AG09319 (cell line): ENCODE data around the gene B4GALT2.

ENCODE experiments used
- DNase-seq: peaks from one replicate; pipeline ENCODE4 v3.0.0-alpha.2; 2010; ENCODE audit warnings: low read depth; ENCODE audit errors: extremely low read depth
- CTCF ChIP-seq: IDR thresholded peaks from 2 replicates; pipeline ENCODE4 v1.5.1; 2011; ENCODE audit warnings: low read depth, mild to moderate bottlenecking, inconsistent platforms, low read length, moderate library complexity

The B4GALT2 gene

GRCh38 chr1:43994794-43995790 lies 16.1 kb downstream of the B4GALT2 start:
- DNase-seq, result no peak
- peak; percentile 38 for TF ChIP-seq CTCF

DNA sequence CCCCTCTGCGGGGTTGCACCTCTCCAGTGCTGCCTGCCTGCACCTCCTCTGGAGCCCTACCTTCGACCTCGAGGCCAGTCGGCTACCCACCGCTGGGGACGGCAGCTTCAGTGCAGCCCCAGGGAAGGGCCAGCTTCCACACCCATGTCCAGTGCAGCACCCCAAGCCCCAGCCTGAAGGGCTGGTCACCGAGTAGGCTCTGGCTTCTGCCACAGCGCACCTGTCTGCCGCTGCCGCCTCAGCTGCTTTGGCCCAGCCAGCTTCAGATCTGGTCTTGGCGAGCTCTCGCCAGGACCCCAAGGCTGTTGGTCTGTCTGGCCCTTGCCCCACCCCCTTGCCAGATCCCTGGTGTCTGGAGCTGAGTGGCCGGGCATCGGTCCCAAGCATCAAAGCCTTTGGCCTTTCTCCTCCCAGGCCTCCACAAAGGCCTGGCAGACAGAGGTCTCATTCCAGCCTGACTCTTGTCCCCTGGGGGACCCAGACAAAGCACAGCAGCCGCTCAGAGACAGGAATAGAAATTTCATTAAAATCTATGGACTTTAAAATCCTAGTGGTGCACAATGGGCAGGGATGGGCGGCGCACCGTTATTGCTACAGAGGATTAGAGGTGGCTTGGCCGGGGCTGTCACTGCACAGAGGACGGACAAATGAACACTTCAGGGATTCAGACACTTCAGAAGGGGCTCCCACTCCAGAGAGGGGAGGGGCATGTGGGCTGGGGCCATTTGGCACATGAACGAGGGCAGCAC lies 17.1 kb downstream of the B4GALT2 start:
- TF ChIP-seq CTCF, result no peak
- no peak for DNase-seq

DNA sequence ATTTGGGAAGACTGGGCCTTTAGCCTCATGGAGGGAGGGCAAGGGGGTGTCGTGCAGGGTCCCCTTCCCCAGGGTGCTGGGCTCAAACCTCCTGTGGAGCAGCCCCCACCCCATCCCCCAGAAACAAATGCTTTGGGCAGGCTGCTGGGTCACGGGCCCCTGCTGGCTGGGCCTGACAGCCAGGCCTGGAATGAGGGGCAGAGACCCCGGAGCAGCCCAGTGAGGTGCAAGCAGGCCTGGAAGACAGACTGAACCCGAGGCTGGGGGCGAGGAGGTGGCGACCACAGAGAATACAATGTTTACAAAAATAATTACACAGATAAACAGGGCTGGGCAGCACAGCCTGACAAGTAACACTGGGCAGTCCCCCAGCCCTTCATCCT lies 17.7 kb downstream of the B4GALT2 start:
- TF ChIP-seq CTCF, result no peak
- DNase-seq, result no peak

DNA sequence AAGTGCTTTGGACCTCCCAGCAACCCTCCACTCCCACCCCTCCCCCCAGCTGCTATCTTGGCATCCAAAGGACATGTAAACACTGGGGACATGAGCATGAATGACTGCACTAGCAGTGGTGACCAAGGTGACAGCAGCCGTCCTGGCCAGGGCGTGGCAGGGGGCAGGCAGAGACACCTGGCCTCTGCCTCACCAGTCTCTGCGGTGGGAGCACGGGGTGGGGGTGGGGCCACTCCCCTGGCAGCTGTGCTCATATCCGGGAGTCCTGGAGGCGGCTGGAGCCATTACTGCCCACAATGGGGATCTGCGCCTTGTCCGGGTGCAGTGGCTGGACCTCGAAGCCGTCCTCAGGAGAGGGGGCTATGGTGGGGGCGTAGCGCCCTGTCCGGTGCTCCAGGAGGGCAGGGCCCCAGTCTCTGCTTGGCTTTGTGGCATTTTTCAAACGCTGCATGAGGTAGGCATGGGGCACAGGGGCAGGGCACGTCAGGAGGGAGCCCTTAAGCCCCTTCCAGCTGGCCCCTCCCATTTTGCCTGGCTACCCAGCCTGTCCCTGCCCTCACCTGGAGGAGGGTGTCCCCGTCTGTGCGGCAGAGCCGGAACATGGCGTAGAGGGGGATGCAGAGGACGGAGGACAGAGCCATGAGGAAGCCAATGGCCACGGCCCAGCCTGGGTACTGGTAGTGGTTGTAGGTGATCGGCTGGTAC lies 18.4 kb downstream of the B4GALT2 start:
- TF ChIP-seq CTCF, result no peak
- no peak for DNase-seq

DNA sequence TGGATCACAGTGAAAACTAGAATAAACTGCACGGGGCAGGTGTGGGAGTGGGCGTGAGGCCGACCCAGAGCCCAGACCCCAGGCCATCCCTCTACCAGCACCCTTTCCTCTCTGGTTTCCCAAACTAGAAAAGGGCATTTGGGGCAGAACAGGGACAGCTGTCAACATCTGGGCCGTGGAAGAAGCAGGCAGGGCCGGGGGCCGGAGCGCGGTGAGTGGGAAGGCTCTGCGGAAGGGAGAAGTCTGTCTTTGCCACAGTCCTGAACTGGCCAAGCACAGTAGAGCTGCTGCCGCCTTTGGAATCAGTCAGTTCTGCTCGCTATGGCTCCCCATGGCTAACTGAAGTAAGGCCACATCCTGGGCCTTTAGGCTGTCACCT lies 19.0 kb downstream of the B4GALT2 start:
- no peak for TF ChIP-seq CTCF
- no peak for DNase-seq

- no peak for TF ChIP-seq CTCF
- DNase-seq, result no peak
These were observed 20.4 kb downstream of the B4GALT2 start for GRCh38 chr1:43999455-43999854.
